ENCODE measurements around the gene DNAJB9. TPM values are rescaled to one million over a fixed set of nuclear protein-coding genes. Genes with fewer than 3 reads are reported as not detected.

The DNAJB9 gene
- total RNA-seq, 4 donors from 2014 or later, result 9.5 to 33.5 (median 24.0) TPM

DNA sequence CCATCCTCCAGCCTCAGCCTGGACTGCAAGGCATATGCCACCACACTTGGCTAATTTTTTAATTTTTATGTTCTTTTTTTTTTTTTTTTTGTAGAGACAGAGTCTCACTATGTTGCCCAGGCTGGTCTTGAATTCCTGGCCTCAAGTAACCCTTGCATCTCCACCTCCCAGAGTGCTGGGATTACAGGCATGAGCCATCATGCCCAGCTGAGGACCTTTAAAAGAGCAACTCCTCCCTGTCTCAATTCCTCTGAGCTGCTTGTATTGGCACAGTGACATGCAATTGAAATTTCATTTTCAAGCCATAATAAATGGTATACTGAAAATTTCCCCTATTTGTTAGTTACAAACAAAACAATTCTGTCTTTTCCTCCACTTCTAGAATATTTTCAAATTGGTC, 19.5 kb downstream of the DNAJB9 start:
- TF ChIP-seq POLR2A (IDR thresholded peaks at IDR 0.05) (no peak), POLR2AphosphoS5 (IDR thresholded peaks at IDR 0.05) (no peak), EP300 (IDR thresholded peaks at IDR 0.05) (no peak)
- TF ChIP-seq, protein P1, sequence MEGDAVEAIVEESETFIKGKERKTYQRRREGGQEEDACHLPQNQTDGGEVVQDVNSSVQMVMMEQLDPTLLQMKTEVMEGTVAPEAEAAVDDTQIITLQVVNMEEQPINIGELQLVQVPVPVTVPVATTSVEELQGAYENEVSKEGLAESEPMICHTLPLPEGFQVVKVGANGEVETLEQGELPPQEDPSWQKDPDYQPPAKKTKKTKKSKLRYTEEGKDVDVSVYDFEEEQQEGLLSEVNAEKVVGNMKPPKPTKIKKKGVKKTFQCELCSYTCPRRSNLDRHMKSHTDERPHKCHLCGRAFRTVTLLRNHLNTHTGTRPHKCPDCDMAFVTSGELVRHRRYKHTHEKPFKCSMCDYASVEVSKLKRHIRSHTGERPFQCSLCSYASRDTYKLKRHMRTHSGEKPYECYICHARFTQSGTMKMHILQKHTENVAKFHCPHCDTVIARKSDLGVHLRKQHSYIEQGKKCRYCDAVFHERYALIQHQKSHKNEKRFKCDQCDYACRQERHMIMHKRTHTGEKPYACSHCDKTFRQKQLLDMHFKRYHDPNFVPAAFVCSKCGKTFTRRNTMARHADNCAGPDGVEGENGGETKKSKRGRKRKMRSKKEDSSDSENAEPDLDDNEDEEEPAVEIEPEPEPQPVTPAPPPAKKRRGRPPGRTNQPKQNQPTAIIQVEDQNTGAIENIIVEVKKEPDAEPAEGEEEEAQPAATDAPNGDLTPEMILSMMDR (IDR thresholded peaks at IDR 0.05), result no peak
- Histone ChIP-seq H3K27ac (no peak overlapping the region), H3K27me3 (no peaks in the 10 kb centered on the region)

DNA sequence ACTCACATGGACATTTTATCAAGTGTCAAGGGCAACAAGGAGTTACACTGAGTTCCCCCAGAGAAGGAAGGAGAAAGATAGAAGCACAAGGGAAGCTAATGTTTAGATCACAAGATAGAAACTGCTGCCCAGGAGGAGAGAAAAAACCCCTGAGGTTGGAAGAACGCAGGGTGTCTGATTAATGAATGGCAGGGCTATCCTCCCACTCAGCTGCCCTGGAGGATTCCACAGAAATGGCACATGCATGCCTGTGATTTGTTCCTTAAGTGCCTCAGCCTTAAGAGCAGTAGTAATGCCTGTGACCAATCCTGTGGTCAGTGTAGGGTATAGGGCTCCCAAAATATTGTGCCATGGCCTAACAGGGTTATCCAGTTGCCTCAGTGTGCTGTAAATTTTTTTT, 20.2 kb downstream of the DNAJB9 start:
- Histone ChIP-seq H3K4me3 (no peak overlapping the region), H3K36me3 (no peaks in the 10 kb centered on the region), H3K27ac (no peak overlapping the region), H3K27me3 (no peaks in the 10 kb centered on the region), H3K9me3 (no peaks in the 10 kb centered on the region), H3K4me1 (no peaks in the 10 kb centered on the region)
- DNase-seq (ENCODE audit: low spot score in 2 of 2), result no peak
- 33% methylated on average over 1 of the region's 1 CpG for WGBS
- TF ChIP-seq, protein P1 (IDR thresholded peaks at IDR 0.05), result no peak
- no peak for TF ChIP-seq POLR2A (IDR thresholded peaks at IDR 0.05)
- no peak for TF ChIP-seq EP300 (IDR thresholded peaks at IDR 0.05)
- TF ChIP-seq POLR2AphosphoS5 (IDR thresholded peaks at IDR 0.05), result no peak

More for the DNA sequence above, 19.5 kb downstream of the DNAJB9 start:
- no peak for DNase-seq (ENCODE audit: low spot score in 2 of 2)
- Histone ChIP-seq H3K4me1 (no peaks in the 10 kb centered on the region), H3K36me3 (no peaks in the 10 kb centered on the region), H3K9me3 (no peaks in the 10 kb centered on the region), H3K4me3 (no peak overlapping the region)

DNA sequence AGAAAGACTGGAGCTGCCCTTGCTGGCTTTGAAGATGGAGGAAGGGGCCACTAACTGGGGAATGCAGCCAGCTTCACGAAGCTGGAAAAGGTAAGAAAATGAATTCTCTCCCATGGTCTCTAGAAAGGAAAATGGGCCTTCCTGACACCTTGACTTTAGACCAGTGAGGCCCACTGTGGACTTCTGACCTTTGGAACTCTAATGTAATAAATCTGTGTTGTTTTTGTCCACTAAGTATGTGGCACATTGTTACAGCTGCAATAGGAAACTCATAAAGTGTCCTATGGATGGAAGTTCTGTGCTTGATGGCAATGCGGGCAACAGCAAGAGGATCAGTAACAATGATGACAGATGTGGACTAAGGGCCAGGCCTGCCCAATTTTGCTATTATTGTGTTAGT, 20.9 kb downstream of the DNAJB9 start:
- WGBS, result 86% methylated on average over 2 of the region's 2 CpGs
- H3K4me1 ChIP-seq, result no peaks in the 10 kb centered on the region
- no peaks in the 10 kb centered on the region for H3K27me3 ChIP-seq
- no peaks in the 10 kb centered on the region for H3K36me3 ChIP-seq
- no peak overlapping the region for H3K4me3 ChIP-seq
- DNase-seq (ENCODE audit: low spot score in 2 of 2), result no peak
- TF ChIP-seq, protein P1 (IDR thresholded peaks at IDR 0.05), result no peak
- TF ChIP-seq POLR2A (IDR thresholded peaks at IDR 0.05) (no peak), POLR2AphosphoS5 (IDR thresholded peaks at IDR 0.05) (no peak), EP300 (IDR thresholded peaks at IDR 0.05) (no peak)
- H3K9me3 ChIP-seq, result no peaks in the 10 kb centered on the region
- no peak overlapping the region for H3K27ac ChIP-seq

DNA sequence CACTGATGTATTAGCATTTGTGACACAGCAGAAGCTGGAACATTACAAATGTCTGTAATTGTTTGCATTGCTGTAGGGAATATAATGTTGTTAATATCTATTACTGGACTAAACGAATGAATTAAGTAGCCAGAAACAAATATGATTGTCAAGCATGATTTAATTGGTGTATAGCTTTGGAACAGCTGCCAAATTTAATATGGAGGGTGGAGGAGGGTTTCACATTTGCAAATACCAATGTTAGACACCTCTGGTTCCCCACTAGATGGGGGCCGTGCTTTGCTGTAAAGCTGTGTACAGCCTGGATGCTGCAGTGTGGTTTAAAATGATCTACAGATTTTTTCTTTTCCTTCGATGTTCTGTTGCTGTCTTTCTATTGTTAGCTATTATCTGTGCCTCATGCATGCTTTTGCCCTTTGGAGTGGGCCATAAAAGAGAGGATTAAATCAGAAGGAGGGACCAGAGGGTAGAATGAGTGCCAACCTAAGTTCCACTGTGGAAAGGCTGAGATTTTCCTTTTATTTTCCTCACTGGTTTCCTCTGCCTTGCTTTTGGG, 23.1 kb downstream of the DNAJB9 start:
- Histone ChIP-seq H3K4me1 (no peaks in the 10 kb centered on the region), H3K27ac (no peak overlapping the region), H3K9me3 (no peaks in the 10 kb centered on the region), H3K36me3 (no peaks in the 10 kb centered on the region), H3K4me3 (no peak overlapping the region), H3K27me3 (no peaks in the 10 kb centered on the region)
- WGBS, result 34% methylated on average over 3 of the region's 3 CpGs
- no peak for TF ChIP-seq POLR2AphosphoS5 (IDR thresholded peaks at IDR 0.05)
- TF ChIP-seq, protein P1 (IDR thresholded peaks at IDR 0.05), result no peak
- TF ChIP-seq EP300 (IDR thresholded peaks at IDR 0.05), result no peak
- TF ChIP-seq POLR2A (IDR thresholded peaks at IDR 0.05), result no peak
- no peak for DNase-seq (ENCODE audit: low spot score in 2 of 2)

DNA sequence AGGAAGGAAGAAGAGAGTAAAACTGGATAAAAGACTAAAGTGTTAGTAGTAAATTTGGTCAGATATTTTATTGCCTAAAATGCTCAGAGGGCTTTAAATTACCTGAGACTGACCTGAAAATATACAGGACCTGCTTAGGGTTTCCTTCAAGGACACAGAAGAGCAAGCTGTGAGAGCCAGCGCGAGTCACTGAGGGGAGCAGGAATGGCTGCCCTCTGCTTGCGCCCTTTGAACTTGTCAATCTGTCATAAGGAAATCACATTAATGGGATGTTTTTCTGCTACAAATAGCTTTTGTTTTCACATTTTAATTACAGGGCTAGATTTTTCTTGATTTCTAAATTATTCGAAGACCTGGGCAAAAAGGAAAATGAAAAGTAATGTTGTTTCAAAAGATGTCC, 26.9 kb downstream of the DNAJB9 start:
- Histone ChIP-seq H3K36me3 (no peaks in the 10 kb centered on the region), H3K27ac (no peak overlapping the region), H3K27me3 (no peaks in the 10 kb centered on the region), H3K4me3 (no peak overlapping the region), H3K4me1 (no peaks in the 10 kb centered on the region), H3K9me3 (no peaks in the 10 kb centered on the region)
- TF ChIP-seq, protein P1 (IDR thresholded peaks at IDR 0.05), result no peak
- TF ChIP-seq POLR2A (IDR thresholded peaks at IDR 0.05) (no peak), EP300 (IDR thresholded peaks at IDR 0.05) (no peak), POLR2AphosphoS5 (IDR thresholded peaks at IDR 0.05) (no peak)
- 92% methylated on average over 4 of the region's 4 CpGs for WGBS
- no peak for DNase-seq (ENCODE audit: low spot score in 2 of 2)
